Measurements from ENCODE around the gene MTMR10. TPM values are rescaled to one million over a fixed set of nuclear protein-coding genes. Genes with fewer than 3 reads are reported as not detected.

MTMR10 gene
- total RNA-seq, 1 experiment from 2014 or later: 16.0 TPM

DNA sequence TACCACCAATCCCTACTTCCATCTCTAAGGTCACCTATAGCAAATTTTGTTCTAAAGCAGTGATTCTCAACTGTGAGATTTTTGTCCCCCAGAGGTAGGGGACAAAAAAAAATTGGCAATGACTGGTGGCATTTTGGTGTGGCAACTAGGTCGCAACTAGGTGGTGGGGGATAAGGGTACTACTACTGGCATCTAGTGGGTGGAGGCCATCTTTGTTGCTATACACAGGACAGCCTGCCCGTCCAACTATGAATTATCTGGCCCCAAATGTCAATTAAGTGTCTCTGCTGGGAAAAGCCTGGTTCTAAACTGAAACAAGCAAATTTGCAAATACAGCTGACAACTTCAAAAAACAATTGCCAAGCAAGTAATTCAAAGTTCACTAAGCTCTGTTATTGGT lies 1.4 kb downstream of the MTMR10 start:
- CTCF ChIA-PET: no interaction called here
- peak; percentile 32 for DNase-seq (ENCODE audit: low spot score)

DNA sequence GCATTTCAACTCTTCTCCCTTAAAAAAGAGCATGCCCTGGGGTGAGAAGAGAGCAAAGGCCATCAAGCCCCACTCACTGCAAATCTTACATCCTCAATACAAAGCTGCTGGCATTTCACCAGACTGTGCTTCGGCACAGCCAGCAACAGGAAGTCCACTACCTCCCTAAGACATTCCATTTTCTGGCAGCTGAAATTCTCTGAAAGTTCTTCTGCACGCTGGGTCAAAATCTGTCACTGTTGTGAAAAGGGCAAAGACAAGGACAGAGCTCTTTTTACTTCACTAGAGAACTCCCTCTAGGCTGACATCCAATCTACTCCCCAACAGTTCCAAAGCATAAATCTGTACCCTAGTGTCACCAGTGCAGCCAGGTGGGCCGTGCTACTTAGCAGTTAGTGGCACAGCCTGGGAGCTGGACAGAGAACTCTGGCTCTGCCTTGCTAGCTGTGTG lies 6.3 kb downstream of the MTMR10 start:
- H3K36me3 ChIP-seq (ENCODE audit: insufficient read depth, low read length, poor library complexity, severe bottlenecking): no peaks in the 10 kb centered on the region
- TF ChIP-seq, protein P1, sequence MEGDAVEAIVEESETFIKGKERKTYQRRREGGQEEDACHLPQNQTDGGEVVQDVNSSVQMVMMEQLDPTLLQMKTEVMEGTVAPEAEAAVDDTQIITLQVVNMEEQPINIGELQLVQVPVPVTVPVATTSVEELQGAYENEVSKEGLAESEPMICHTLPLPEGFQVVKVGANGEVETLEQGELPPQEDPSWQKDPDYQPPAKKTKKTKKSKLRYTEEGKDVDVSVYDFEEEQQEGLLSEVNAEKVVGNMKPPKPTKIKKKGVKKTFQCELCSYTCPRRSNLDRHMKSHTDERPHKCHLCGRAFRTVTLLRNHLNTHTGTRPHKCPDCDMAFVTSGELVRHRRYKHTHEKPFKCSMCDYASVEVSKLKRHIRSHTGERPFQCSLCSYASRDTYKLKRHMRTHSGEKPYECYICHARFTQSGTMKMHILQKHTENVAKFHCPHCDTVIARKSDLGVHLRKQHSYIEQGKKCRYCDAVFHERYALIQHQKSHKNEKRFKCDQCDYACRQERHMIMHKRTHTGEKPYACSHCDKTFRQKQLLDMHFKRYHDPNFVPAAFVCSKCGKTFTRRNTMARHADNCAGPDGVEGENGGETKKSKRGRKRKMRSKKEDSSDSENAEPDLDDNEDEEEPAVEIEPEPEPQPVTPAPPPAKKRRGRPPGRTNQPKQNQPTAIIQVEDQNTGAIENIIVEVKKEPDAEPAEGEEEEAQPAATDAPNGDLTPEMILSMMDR (conservative IDR thresholded peaks at IDR 0.05; ENCODE audit: low read depth, low read length): no peak
- no peak for TF ChIP-seq EZH2 (IDR thresholded peaks at IDR 0.05; ENCODE audit: borderline replicate concordance, low read depth, low read length, poor library complexity, severe bottlenecking)
- DNase-seq (ENCODE audit: low spot score): peak; percentile 27
- CTCF ChIA-PET: no interaction called here
- peaks cover 13% of the 10 kb centered on the region for H3K4me1 ChIP-seq (ENCODE audit: insufficient read depth, low read length, poor library complexity, severe bottlenecking)
- no peaks in the 10 kb centered on the region for H3K9me3 ChIP-seq (ENCODE audit: low read depth, low read length, poor library complexity, severe bottlenecking)
- POLR2A ChIA-PET (ENCODE audit: low non-redundant PET): interaction anchor here (0.6 kb wide), 1 partner anchor 836 kb away, joined by 15 read pairs; no protein-coding TSS in a partner anchor
- no peak overlapping the region for H3K27ac ChIP-seq (ENCODE audit: low read depth, low read length, poor library complexity, severe bottlenecking)
- intact Hi-C loops (cut with micrococcal nuclease; ENCODE audit: unreplicated experiment): loop anchor here (10.0 kb wide), 1 partner anchor 140 kb away; no protein-coding TSS in a partner anchor
- H3K4me3 ChIP-seq (ENCODE audit: low read depth, low read length, poor library complexity, severe bottlenecking): no peak overlapping the region
- no TSS peak for BruUV-seq (replicated peaks)
- no peaks in the 10 kb centered on the region for H3K27me3 ChIP-seq (replicated peaks; ENCODE audit: insufficient read depth, low read depth, low read length, poor library complexity)

More for the DNA sequence above, 1.4 kb downstream of the MTMR10 start:
- intact Hi-C loops (cut with micrococcal nuclease; ENCODE audit: unreplicated experiment): loop anchor here (5.0 kb wide), 2 partner anchors 42 to 88 kb away; partner anchors contain the start of gene FAN1
- H3K27me3 ChIP-seq (replicated peaks; ENCODE audit: insufficient read depth, low read depth, low read length, poor library complexity): no peaks in the 10 kb centered on the region
- no TSS peak for BruUV-seq (replicated peaks)
- POLR2A ChIA-PET (ENCODE audit: low non-redundant PET): interaction anchor here (0.6 kb wide), 1 partner anchor 56 kb away, joined by 4 read pairs; no protein-coding TSS in a partner anchor
- H3K4me3 ChIP-seq (ENCODE audit: low read depth, low read length, poor library complexity, severe bottlenecking): peak overlapping the region; percentile 94
- H3K27ac ChIP-seq (ENCODE audit: low read depth, low read length, poor library complexity, severe bottlenecking): no peak overlapping the region
- peaks cover 10% of the 10 kb centered on the region for H3K4me1 ChIP-seq (ENCODE audit: insufficient read depth, low read length, poor library complexity, severe bottlenecking)
- no peaks in the 10 kb centered on the region for H3K9me3 ChIP-seq (ENCODE audit: low read depth, low read length, poor library complexity, severe bottlenecking)
- no peak for TF ChIP-seq EZH2 (IDR thresholded peaks at IDR 0.05; ENCODE audit: borderline replicate concordance, low read depth, low read length, poor library complexity, severe bottlenecking)
- TF ChIP-seq, protein P1 (conservative IDR thresholded peaks at IDR 0.05; ENCODE audit: low read depth, low read length): no peak
- no peaks in the 10 kb centered on the region for H3K36me3 ChIP-seq (ENCODE audit: insufficient read depth, low read length, poor library complexity, severe bottlenecking)

DNA sequence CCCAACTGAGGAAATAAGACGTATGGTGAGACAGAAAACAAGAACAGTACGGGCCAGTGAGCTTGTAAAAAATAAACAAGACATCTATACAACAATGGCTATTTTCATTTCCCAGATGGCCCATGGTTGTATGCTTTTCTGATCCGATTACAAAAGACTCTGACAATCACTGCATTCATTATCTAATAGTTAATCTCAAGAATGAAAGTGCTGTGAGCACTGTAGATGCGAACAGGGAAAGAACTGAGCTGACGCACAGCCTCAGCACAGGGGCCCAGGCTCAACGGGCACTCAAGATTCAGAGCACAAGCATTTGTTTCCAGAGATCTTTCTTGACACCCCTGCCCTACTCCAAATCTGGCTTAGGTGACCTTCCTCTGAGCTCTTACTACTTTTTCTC lies 6.9 kb downstream of the MTMR10 start:
- intact Hi-C loops (cut with micrococcal nuclease; ENCODE audit: unreplicated experiment): loop anchor here (10.0 kb wide), 1 partner anchor 140 kb away; no protein-coding TSS in a partner anchor
- POLR2A ChIA-PET (ENCODE audit: low non-redundant PET): no interaction called here
- DNase-seq (ENCODE audit: low spot score): peak; percentile 10

More for the DNA sequence above, 6.9 kb downstream of the MTMR10 start:
- CTCF ChIA-PET: no interaction called here
- no peak overlapping the region for H3K4me3 ChIP-seq (ENCODE audit: low read depth, low read length, poor library complexity, severe bottlenecking)
- no peak overlapping the region for H3K27ac ChIP-seq (ENCODE audit: low read depth, low read length, poor library complexity, severe bottlenecking)
- H3K4me1 ChIP-seq (ENCODE audit: insufficient read depth, low read length, poor library complexity, severe bottlenecking): peaks cover 9% of the 10 kb centered on the region
- BruUV-seq (replicated peaks): no TSS peak
- H3K36me3 ChIP-seq (ENCODE audit: insufficient read depth, low read length, poor library complexity, severe bottlenecking): no peaks in the 10 kb centered on the region
- no peaks in the 10 kb centered on the region for H3K9me3 ChIP-seq (ENCODE audit: low read depth, low read length, poor library complexity, severe bottlenecking)
- no peaks in the 10 kb centered on the region for H3K27me3 ChIP-seq (replicated peaks; ENCODE audit: insufficient read depth, low read depth, low read length, poor library complexity)
- TF ChIP-seq, protein P1 (conservative IDR thresholded peaks at IDR 0.05; ENCODE audit: low read depth, low read length): no peak
- no peak for TF ChIP-seq EZH2 (IDR thresholded peaks at IDR 0.05; ENCODE audit: borderline replicate concordance, low read depth, low read length, poor library complexity, severe bottlenecking)

Measured in A673 (cell line).